ENCODE measurements around the gene KIF22.

The KIF22 gene

DNA sequence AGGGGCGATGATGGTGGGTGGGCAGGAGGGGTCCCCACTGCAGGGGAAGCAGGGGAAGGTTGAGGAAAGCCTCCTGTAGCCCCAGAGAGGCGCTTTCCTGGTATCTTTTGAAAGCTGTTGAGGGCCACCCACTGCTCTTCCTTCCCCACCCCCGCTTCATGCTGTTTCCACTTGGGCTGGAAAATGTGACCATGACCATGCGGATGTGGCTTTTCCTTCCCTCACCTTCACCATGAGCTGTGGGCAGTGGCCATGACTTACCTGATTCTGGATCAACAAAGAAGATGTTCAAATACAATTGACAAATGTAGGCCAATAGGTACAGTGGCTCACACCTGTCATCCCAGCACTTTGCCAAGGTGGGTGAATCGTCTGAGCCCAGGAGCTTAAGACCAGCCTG is 43.5 kb downstream of the KIF22 start:
- Histone ChIP-seq H3K36me3 (peaks cover 0 to 100% (median 11%) of the 10 kb centered on the region in 11 experiments; a peak in 15 of 22 replicates), H3K4me3 (no peak overlapping the region), H3K9me3 (replicated peaks in 1 of 11) (no peaks in the 10 kb centered on the region), H3K4me1 (no peaks in the 10 kb centered on the region), H3K9ac (no peak overlapping the region), H3K27me3 (no peaks in the 10 kb centered on the region), H4K20me1 (peaks cover 0 to 48% (median 0%) of the 10 kb centered on the region in 11 experiments; a peak in 7 of 22 replicates), H3K4me2 (no peak overlapping the region), H3K27ac (no peak overlapping the region)
- TF ChIP-seq Cebpa-rat (IDR thresholded peaks at IDR 0.05), result no peak

DNA sequence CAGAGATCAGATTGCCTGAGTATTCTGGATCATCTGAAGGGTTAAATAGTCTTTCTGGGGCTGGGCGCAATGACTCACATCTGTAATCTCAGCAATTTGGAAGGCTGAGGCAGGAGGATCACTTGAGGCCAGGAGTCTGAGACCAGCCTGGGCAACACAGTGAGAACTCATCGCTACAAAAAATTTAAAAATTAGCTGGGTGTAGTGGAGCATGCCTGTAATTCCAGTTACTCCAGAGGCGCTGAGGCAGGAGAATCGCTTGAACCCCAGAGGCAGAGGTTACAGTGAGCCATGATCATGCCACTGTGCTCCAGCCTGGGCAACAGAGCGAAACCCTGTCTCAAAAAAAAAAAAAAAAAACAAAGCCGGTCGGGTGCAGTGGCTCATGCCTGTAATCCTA is 45.4 kb downstream of the KIF22 start:
- no peaks in the 10 kb centered on the region for H3K4me1 ChIP-seq
- no peak overlapping the region for H3K4me2 ChIP-seq
- no peaks in the 10 kb centered on the region for H3K9me3 ChIP-seq (replicated peaks in 1 of 11)
- TF ChIP-seq Cebpa-rat (IDR thresholded peaks at IDR 0.05), result no peak
- no peak overlapping the region for H3K9ac ChIP-seq
- H3K36me3 ChIP-seq, result peaks cover 0 to 100% (median 11%) of the 10 kb centered on the region in 11 experiments; a peak in 15 of 22 replicates
- H3K4me3 ChIP-seq, result no peak overlapping the region
- no peak overlapping the region for H3K27ac ChIP-seq
- peaks cover 0 to 34% (median 0%) of the 10 kb centered on the region in 11 experiments; a peak in 6 of 22 replicates for H4K20me1 ChIP-seq
- no peaks in the 10 kb centered on the region for H3K27me3 ChIP-seq

GRCh38 chr16:29836623-29837022 is 46.1 kb downstream of the KIF22 start:
- H3K36me3 ChIP-seq, result peaks cover 0 to 100% (median 11%) of the 10 kb centered on the region in 11 experiments; a peak in 15 of 22 replicates
- no peaks in the 10 kb centered on the region for H3K27me3 ChIP-seq
- TF ChIP-seq Cebpa-rat (IDR thresholded peaks at IDR 0.05), result no peak
- H3K4me2 ChIP-seq, result no peak overlapping the region
- no peak overlapping the region for H3K9ac ChIP-seq
- H4K20me1 ChIP-seq, result peaks cover 0 to 27% (median 0%) of the 10 kb centered on the region in 11 experiments; a peak in 6 of 22 replicates
- no peaks in the 10 kb centered on the region for H3K4me1 ChIP-seq
- no peaks in the 10 kb centered on the region for H3K9me3 ChIP-seq (replicated peaks in 1 of 11)
- H3K27ac ChIP-seq, result no peak overlapping the region
- H3K4me3 ChIP-seq, result no peak overlapping the region

GRCh38 chr16:29837841-29838240 is 47.3 kb downstream of the KIF22 start:
- H3K4me2 ChIP-seq, result no peak overlapping the region
- H3K36me3 ChIP-seq, result peaks cover 0 to 100% (median 11%) of the 10 kb centered on the region in 11 experiments; a peak in 15 of 22 replicates
- no peaks in the 10 kb centered on the region for H3K9me3 ChIP-seq (replicated peaks in 1 of 11)
- H3K4me3 ChIP-seq, result no peak overlapping the region
- no peak overlapping the region for H3K27ac ChIP-seq
- no peaks in the 10 kb centered on the region for H3K4me1 ChIP-seq
- TF ChIP-seq Cebpa-rat (IDR thresholded peaks at IDR 0.05), result no peak
- peaks cover 0 to 20% (median 0%) of the 10 kb centered on the region in 11 experiments; a peak in 5 of 22 replicates for H4K20me1 ChIP-seq
- no peak overlapping the region for H3K9ac ChIP-seq
- no peaks in the 10 kb centered on the region for H3K27me3 ChIP-seq

GRCh38 chr16:29839822-29840221 is 49.3 kb downstream of the KIF22 start:
- peaks cover 0 to 21% (median 0%) of the 10 kb centered on the region in 11 experiments; a peak in 6 of 22 replicates for H4K20me1 ChIP-seq
- H3K27ac ChIP-seq, result no peak overlapping the region
- H3K4me3 ChIP-seq, result no peak overlapping the region
- H3K9me3 ChIP-seq (replicated peaks in 1 of 11), result no peaks in the 10 kb centered on the region
- TF ChIP-seq Cebpa-rat (IDR thresholded peaks at IDR 0.05), result no peak
- H3K27me3 ChIP-seq, result no peaks in the 10 kb centered on the region
- H3K36me3 ChIP-seq, result peaks cover 0 to 97% (median 4%) of the 10 kb centered on the region in 11 experiments; a peak in 13 of 22 replicates
- H3K9ac ChIP-seq, result no peak overlapping the region
- no peaks in the 10 kb centered on the region; a peak in 1 of 20 replicates for H3K4me1 ChIP-seq
- no peak overlapping the region for H3K4me2 ChIP-seq

- Histone ChIP-seq H3K4me3 (no peak overlapping the region), H3K4me2 (no peak overlapping the region), H3K4me1 (no peaks in the 10 kb centered on the region; a peak in 1 of 20 replicates), H3K9me3 (replicated peaks in 1 of 11) (no peaks in the 10 kb centered on the region), H3K27ac (no peak overlapping the region), H3K27me3 (no peaks in the 10 kb centered on the region), H3K9ac (no peak overlapping the region), H4K20me1 (peaks cover 0 to 25% (median 0%) of the 10 kb centered on the region in 11 experiments; a peak in 6 of 22 replicates), H3K36me3 (peaks cover 0 to 97% (median 4%) of the 10 kb centered on the region in 11 experiments; a peak in 12 of 22 replicates)
- TF ChIP-seq Cebpa-rat (IDR thresholded peaks at IDR 0.05), result no peak
Measured at GRCh38 chr16:29840240-29840639, 49.7 kb downstream of the KIF22 start.

GRCh38 chr16:29841631-29842030 is 51.1 kb downstream of the KIF22 start:
- Histone ChIP-seq H3K4me2 (no peak overlapping the region), H3K9ac (no peak overlapping the region)
- TF ChIP-seq Cebpa-rat (IDR thresholded peaks at IDR 0.05), result no peak

GRCh38 chr16:29842732-29843346 is 52.3 kb downstream of the KIF22 start:
- H3K9me3 ChIP-seq (replicated peaks in 1 of 11), result no peaks in the 10 kb centered on the region
- no peak overlapping the region for H3K27ac ChIP-seq
- H3K4me2 ChIP-seq, result no peak overlapping the region
- TF ChIP-seq Cebpa-rat (IDR thresholded peaks at IDR 0.05), result no peak
- no peak overlapping the region for H3K9ac ChIP-seq
- H3K27me3 ChIP-seq, result no peaks in the 10 kb centered on the region
- H3K4me1 ChIP-seq, result no peaks in the 10 kb centered on the region; a peak in 1 of 20 replicates
- no peak overlapping the region for H3K4me3 ChIP-seq
- peaks cover 0 to 97% (median 8%) of the 10 kb centered on the region in 11 experiments; a peak in 14 of 22 replicates for H3K36me3 ChIP-seq
- H4K20me1 ChIP-seq, result peaks cover 0 to 36% (median 0%) of the 10 kb centered on the region in 11 experiments; a peak in 7 of 22 replicates

More at GRCh38 chr16:29841631-29842030, 51.1 kb downstream of the KIF22 start:
- H3K27ac ChIP-seq, result no peak overlapping the region
- H3K4me1 ChIP-seq, result no peaks in the 10 kb centered on the region; a peak in 1 of 20 replicates
- H3K4me3 ChIP-seq, result no peak overlapping the region
- H3K27me3 ChIP-seq, result no peaks in the 10 kb centered on the region
- no peaks in the 10 kb centered on the region for H3K9me3 ChIP-seq (replicated peaks in 1 of 11)
- peaks cover 0 to 97% (median 4%) of the 10 kb centered on the region in 11 experiments; a peak in 13 of 22 replicates for H3K36me3 ChIP-seq
- peaks cover 0 to 29% (median 0%) of the 10 kb centered on the region in 11 experiments; a peak in 7 of 22 replicates for H4K20me1 ChIP-seq

- Histone ChIP-seq H3K27ac (no peak overlapping the region), H3K9me3 (replicated peaks in 1 of 11) (no peaks in the 10 kb centered on the region), H3K4me3 (no peak overlapping the region), H3K4me1 (peaks cover 0 to 7% (median 0%) of the 10 kb centered on the region in 10 experiments; a peak in 4 of 20 replicates), H3K27me3 (no peaks in the 10 kb centered on the region), H4K20me1 (peaks cover 0 to 42% (median 0%) of the 10 kb centered on the region in 11 experiments; a peak in 7 of 22 replicates), H3K36me3 (peaks cover 0 to 88% (median 8%) of the 10 kb centered on the region in 11 experiments; a peak in 14 of 22 replicates), H3K4me2 (no peak overlapping the region), H3K9ac (no peak overlapping the region)
- no peak for TF ChIP-seq Cebpa-rat (IDR thresholded peaks at IDR 0.05)
Measured at GRCh38 chr16:29843931-29844330, 53.4 kb downstream of the KIF22 start.

Measured in BLaER1 treated with 17β-estradiol and CSF1 and Interleukin-3, amounts not matched to agents 10 nM and 100 nM (cell line).